NOMO-1 treated with dmso at 0.1 percent for 144 hours (cell line): ENCODE results near the gene DSTYK.
"Not testable (repeated sequence)": the region's sequence is repeated elsewhere in the genome, so short reads cannot be mapped to it uniquely, and the experiment has no call there.

Experiments used
- DNase-seq: peaks from one replicate; lab custom pipeline; 2025; ENCODE audit not compliant: unreplicated experiment; lab: John Stamatoyannopoulos, UW

The DSTYK gene

GRCh38 chr1:205172729-205173366, 38.7 kb downstream of the DSTYK start:
- no peak for DNase-seq

GRCh38 chr1:205171369-205171768, 40.1 kb downstream of the DSTYK start:
- DNase-seq = no peak

DNA sequence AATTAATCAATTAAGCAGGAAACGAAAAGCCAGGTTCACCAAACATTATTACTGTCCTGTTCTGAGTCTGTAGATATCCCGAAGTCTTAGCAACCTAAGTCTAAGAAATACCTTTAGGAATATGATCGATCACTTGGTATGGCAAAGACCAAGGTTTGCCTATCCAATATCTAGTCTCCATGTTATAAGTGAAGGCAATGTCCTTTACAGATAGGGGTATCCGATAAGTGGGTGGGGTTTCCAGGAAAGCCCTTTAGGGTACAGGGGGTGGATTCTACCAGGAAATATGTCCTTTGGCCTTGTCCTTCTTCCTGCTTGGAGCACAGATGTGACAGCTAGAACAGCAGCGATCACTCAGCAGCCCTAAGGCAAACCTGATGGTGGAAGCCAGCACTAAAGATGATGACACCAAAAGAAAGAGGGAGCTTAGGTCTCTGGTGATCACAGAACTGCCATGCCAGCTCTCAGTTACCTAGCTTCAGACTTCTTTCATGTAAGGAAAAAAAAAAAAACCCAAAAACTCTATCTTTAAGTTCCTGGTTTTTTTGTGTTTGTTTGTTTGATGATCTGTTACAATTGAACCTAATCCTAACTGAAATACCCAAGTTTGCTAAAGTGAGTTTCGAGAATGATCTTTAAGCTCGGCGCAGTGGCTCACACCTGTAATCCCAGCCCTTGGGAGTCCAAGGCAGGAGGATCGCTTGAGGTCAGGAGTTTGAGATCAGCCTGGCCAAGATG, 40.8 kb downstream of the DSTYK start:
- no peak for DNase-seq

GRCh38 chr1:205169248-205169647, 42.3 kb downstream of the DSTYK start:
- DNase-seq = no peak

- no peak for DNase-seq
Measured at GRCh38 chr1:205168291-205168690, 43.2 kb downstream of the DSTYK start.

GRCh38 chr1:205162301-205162700, 49.2 kb downstream of the DSTYK start:
- DNase-seq = no peak

DNA sequence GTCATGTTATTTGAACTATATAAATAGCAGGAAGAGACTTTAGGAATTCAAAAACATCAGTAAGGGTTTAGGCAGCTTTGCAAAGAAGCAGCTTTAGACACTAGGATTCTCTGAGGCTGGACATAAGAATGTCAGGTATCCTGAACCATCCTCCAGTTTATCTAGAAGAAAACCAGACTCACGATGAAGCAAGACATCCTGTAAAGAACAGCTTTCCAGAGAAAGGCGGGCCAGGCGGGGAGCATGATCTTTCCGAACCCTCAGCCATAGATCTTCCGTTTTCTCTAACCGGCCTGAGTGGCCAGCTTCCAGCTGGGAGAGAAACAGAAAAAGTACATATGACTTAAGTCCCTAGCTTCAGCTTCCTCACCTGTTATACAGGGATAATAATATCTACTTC, 50.4 kb downstream of the DSTYK start:
- no peak for DNase-seq

GRCh38 chr1:205158048-205158616, 53.4 kb downstream of the DSTYK start:
- no peak for DNase-seq

GRCh38 chr1:205155665-205156377, 55.7 kb downstream of the DSTYK start:
- DNase-seq = not testable (repeated sequence)

DNA sequence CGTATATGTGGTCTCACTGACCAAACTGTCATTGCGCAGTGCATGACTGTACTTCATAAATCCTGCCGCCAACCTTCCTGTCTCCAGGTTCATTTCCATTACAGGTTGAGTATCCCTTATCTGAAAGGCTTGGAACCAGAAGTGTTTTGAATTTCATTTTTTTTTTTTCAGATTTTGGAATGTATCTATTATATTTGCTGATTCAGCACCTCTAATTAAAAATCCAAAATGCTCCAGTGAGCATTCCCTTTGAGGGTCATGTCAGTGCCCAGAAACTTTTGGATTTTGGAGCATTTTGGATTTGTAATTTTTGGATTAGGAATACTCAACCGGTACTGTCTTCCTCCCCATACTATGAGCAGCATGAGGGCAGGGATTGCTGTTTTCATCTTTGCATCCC, 59.0 kb downstream of the DSTYK start:
- no peak for DNase-seq

GRCh38 chr1:205150651-205151428, 60.7 kb downstream of the DSTYK start:
- no peak for DNase-seq

DNA sequence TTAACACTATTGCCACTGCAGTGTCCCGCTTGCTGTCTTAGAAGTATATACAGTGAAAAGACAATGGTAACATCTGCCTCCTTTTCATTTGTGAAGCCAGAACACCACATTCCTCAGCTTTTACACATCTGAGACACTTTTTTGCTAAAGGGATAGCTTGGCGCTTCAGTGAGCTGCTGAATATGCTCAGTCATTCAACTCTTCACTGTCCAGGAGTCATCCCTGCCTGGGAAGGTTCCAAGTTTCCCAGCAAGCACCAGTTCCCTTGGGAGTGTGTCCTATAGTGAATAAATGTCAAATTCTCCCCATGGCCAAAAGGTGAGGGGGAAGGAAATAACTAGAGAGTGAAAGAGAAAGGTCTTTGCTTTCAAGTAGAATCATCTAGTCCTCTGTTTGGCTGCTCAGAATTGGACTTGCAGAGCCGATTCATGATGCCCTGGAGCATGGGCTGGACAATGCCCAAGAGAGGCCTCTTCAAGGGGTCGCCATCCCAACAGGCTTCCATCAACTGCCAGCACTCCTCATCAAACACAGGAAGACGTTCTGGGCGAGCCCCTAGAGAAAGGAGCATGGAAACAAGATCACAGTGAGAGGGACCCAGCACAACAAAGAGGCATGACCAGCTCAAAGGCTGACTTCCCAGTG, 64.2 kb downstream of the DSTYK start:
- DNase-seq = no peak

- DNase-seq = no peak
Measured at GRCh38 chr1:205144751-205145150, 66.8 kb downstream of the DSTYK start.

- no peak for DNase-seq
Measured at GRCh38 chr1:205144046-205144720, 67.3 kb downstream of the DSTYK start.

DNA sequence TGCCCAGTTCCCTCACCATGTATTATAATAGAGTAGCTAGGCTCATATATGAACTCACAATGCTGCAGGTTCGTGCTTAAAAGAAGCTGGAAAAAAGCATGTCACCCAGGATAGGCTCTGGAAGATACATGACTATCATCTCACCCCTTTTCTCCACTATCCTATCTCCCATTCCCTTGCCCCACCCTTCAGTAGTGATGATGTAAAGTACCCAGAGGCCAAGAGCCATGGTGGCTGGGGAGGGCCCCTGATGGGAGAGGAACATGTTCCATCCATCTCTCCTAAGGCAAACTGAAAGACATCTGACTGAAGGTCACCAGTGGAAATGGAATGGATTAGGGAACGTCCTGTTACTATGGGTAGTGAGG, 69.4 kb downstream of the DSTYK start:
- no peak for DNase-seq

- peak; percentile 35 for DNase-seq
Measured at GRCh38 chr1:205141236-205142101, 70.0 kb downstream of the DSTYK start.

DNA sequence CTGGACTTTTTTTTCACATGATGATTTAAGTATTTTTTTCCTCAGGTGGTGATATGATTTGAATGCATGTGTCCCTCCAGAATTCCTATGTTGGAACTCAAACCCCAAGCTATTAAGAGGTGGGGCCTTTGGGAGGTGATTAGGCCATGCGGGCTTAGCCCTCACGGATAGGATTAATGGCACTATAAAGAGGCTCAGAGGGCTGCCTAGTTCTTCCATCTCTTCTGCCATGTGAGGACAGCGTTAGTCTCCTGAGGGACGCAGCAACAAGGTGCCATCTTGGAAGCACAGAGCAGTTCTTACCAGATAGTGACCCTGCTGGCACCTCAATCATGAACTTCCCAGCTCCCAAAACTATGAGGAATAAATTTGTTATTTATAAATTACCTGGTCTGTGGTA, 71.4 kb downstream of the DSTYK start:
- no peak for DNase-seq

DNA sequence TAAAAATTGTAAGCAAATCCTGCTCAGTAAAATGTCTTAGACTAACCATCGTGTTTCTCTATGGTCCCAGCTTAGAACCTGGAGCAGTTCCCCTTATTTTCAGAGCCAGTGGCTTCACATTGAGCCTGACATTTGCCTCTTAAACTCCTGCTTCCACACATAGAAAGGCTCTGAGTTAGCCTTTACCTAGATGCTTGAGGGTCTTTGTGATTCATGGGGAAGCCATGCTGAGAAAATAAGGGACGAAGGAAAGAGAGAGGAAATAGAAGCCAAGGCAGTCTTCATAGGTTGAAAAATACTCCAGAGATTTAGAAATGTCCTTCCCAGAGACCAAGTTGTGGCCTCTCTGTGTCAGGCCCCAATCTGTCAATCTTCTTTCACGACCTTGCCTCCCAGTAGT, 73.6 kb downstream of the DSTYK start:
- DNase-seq = no peak

- DNase-seq = no peak
Measured at GRCh38 chr1:205133287-205133686, 78.2 kb downstream of the DSTYK start.
